Nephron (organoid): Measurements from ENCODE around the gene UAP1.

Source experiments
- H3K27ac Mint-ChIP-seq, 3 experiments: 2 replicates each; pipeline ENCODE4 v1.8.0; 2020; ENCODE audit warnings: mixed read lengths in 3 of 3, mild to moderate bottlenecking in 2 of 3, moderate library complexity in 1 of 3
- H3K27me3 Mint-ChIP-seq: 2 replicates; pipeline ENCODE4 v1.8.0; 2021; ENCODE audit warnings: low read depth, mild to moderate bottlenecking, moderate library complexity, mixed read lengths
- H3K36me3 Mint-ChIP-seq: 2 replicates; pipeline ENCODE4 v1.8.0; 2020; ENCODE audit warnings: low read depth, mixed read lengths
- H3K4me1 Mint-ChIP-seq: 2 replicates; pipeline ENCODE4 v1.8.0; 2020; ENCODE audit warnings: mixed read lengths
- H3K4me3 Mint-ChIP-seq, 3 experiments: 2 replicates each; pipeline ENCODE4 v1.8.0; 2020; ENCODE audit warnings: mild to moderate bottlenecking in 3 of 3, mixed read lengths in 3 of 3, moderate library complexity in 2 of 3
- H3K9me3 Mint-ChIP-seq: 2 replicates; pipeline ENCODE4 v1.8.0; 2020; ENCODE audit warnings: mixed read lengths
- TF ChIP-seq, protein P1 (sequence below), 3 experiments: fragments of 200-600 bp; sonication (generic); IDR thresholded peaks; one replicate each; pipeline ENCODE4 v1.5.0; 2021; ENCODE audit warnings: antibody characterized with exemption in 3 of 3; ENCODE audit not compliant: unreplicated experiment in 3 of 3

Gene UAP1

DNA sequence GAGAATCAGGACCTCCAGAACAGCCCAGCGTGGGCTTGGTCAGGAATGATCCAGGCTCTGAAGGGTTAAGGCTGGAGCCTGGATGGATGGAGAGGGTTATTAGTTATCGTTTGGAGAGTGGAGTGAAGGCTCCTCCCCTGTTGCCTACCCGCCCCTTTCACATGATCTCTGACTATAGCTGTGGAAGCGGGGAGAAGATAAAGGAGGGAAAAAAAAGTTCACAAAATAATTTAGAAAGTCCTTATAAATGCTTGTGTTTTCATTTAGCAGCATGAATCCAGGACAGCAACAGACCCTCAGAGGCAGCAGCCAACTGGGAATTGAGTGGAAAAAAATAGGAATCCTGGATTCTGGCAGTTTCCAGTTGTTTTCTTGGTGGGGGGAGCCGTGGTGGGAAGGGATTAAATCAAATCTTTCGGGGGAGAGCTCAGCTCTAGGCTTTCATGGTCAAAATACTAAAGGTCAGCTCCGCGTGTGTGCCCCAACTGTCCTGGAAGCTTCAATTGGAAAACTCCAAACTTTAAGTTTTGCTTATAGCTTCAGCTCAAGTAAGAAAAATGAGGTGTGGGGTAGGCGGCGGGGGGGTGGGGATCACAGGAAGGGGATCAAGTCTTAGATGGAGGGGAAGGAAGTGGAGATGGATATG, 70.1 kb downstream of the UAP1 start:
- Mint-ChIP-seq H3K4me1 (peaks cover 73% of the 10 kb centered on the region), H3K4me3 (peak overlapping the region; percentile 86 to 92 (median 91)), H3K27me3 (no peaks in the 10 kb centered on the region), H3K27ac (peak overlapping the region; percentile 96 to 97 (median 97)), H3K36me3 (no peaks in the 10 kb centered on the region), H3K9me3 (no peaks in the 10 kb centered on the region)
- TF ChIP-seq, protein P1, sequence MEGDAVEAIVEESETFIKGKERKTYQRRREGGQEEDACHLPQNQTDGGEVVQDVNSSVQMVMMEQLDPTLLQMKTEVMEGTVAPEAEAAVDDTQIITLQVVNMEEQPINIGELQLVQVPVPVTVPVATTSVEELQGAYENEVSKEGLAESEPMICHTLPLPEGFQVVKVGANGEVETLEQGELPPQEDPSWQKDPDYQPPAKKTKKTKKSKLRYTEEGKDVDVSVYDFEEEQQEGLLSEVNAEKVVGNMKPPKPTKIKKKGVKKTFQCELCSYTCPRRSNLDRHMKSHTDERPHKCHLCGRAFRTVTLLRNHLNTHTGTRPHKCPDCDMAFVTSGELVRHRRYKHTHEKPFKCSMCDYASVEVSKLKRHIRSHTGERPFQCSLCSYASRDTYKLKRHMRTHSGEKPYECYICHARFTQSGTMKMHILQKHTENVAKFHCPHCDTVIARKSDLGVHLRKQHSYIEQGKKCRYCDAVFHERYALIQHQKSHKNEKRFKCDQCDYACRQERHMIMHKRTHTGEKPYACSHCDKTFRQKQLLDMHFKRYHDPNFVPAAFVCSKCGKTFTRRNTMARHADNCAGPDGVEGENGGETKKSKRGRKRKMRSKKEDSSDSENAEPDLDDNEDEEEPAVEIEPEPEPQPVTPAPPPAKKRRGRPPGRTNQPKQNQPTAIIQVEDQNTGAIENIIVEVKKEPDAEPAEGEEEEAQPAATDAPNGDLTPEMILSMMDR (IDR thresholded peaks at IDR 0.05; ENCODE audit: unreplicated experiment in 3 of 3): no peak

DNA sequence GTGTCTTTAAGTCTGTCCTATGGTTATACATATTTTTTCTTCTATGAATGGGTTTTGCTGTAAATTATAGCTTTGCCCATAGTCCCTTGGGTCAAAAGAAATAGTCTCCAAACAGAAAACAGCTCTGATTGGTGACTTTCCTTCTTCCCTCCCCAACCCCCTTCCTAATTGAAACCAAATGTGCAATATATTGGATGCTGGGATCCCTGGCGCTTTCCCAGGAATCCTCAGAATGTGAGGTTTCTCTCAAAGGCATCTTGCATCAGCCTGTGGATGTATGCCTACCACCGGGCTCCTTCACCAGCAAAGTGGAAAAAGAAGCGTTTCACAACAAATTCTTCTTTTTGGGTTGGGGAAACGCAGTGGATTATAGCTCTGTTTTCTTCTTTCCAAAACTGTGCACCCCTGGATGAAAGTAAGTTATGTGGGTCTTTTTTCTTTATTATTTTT, 70.7 kb downstream of the UAP1 start, which contains the start of gene DDR2:
DDR2 (plus strand) TSS at position 248 of the 450 bp plus-strand sequence. CDS start 86,600 bp downstream, outside the sequence.
- H3K27me3 Mint-ChIP-seq: no peaks in the 10 kb centered on the region
- H3K4me3 Mint-ChIP-seq: peak within 1 kb of the TSS; percentile 86 to 92 (median 91)
- H3K9me3 Mint-ChIP-seq: no peaks in the 10 kb centered on the region
- H3K27ac Mint-ChIP-seq: peak within 1 kb of the TSS; percentile 96 to 97 (median 97)
- H3K4me1 Mint-ChIP-seq: peaks cover 70% of the 10 kb centered on the region
- TF ChIP-seq, protein P1 (IDR thresholded peaks at IDR 0.05; ENCODE audit: unreplicated experiment in 3 of 3): no peak
- no peaks in the 10 kb centered on the region for H3K36me3 Mint-ChIP-seq

GRCh38 chr1:162632698-162633080, 71.2 kb downstream of the UAP1 start:
- Mint-ChIP-seq H3K4me1 (peaks cover 65% of the 10 kb centered on the region), H3K27me3 (no peaks in the 10 kb centered on the region), H3K9me3 (no peaks in the 10 kb centered on the region), H3K4me3 (peak overlapping the region; percentile 86 to 92 (median 91)), H3K27ac (peak overlapping the region; percentile 96 to 97 (median 97)), H3K36me3 (no peaks in the 10 kb centered on the region)
- TF ChIP-seq, protein P1 (IDR thresholded peaks at IDR 0.05; ENCODE audit: unreplicated experiment in 3 of 3): no peak

DNA sequence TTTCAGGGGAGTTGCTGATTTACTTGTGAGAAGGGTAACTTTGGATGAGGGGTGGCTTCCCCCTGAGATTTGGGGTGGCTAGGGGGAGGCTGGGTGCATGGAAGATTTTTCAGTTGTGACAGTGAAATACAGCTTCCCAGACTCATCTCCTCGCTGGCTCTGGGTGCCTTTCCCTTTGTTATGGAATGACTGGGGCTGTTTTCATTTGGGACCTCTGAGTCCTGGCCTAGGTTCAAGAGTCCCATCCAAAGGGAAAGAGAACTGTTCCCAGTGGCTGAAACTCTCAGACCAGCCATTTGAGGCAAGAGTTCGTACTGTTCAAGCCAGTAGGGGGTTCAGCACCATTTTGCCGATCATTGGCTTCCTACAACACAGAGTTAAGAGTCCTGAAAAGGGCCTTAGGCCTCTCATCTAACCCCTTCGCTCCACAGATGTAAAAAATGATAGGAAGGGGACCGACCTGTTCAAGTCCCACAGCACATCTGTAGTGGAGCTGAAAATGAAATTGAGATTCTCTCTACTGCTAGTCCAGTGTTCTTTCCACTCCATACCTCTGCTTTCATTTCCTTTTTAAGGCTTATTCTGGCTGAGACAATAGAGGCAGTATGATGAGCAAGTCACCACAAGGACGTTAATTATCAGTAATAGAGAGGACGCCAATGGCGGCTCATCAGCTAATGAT, 71.7 kb downstream of the UAP1 start:
- H3K4me1 Mint-ChIP-seq: peaks cover 63% of the 10 kb centered on the region
- TF ChIP-seq, protein P1 (IDR thresholded peaks at IDR 0.05; ENCODE audit: unreplicated experiment in 3 of 3): peak in 1 of 3 experiments; percentile 16
- H3K27me3 Mint-ChIP-seq: no peaks in the 10 kb centered on the region
- no peaks in the 10 kb centered on the region for H3K36me3 Mint-ChIP-seq
- peak overlapping the region; percentile 86 to 92 (median 91) for H3K4me3 Mint-ChIP-seq
- no peaks in the 10 kb centered on the region for H3K9me3 Mint-ChIP-seq
- H3K27ac Mint-ChIP-seq: peak overlapping the region; percentile 96 to 97 (median 97)

DNA sequence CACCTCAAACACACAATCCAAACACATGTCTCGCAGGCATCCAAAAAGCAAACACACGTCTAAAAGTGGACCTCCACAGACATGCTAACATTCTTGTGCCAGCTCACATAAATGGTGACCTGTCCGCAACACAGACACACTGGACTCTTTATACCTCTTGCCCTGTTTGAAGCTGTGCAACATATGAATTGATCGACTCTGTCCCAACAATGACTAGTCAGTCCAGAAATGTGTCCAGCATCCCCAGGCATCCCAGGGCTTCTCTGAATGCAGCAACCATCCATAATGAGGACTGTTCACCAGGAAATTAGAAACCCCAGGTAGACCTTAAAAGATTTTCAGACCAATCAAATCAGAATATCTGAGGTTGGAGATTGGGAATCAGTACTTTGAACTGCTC, 73.9 kb downstream of the UAP1 start:
- H3K4me3 Mint-ChIP-seq: peak overlapping the region; percentile 86 to 92 (median 91)
- peaks cover 47% of the 10 kb centered on the region for H3K4me1 Mint-ChIP-seq
- H3K36me3 Mint-ChIP-seq: peaks cover 7% of the 10 kb centered on the region
- peak overlapping the region; percentile 96 to 97 (median 97) for H3K27ac Mint-ChIP-seq
- TF ChIP-seq, protein P1 (IDR thresholded peaks at IDR 0.05; ENCODE audit: unreplicated experiment in 3 of 3): no peak
- no peaks in the 10 kb centered on the region for H3K9me3 Mint-ChIP-seq
- no peaks in the 10 kb centered on the region for H3K27me3 Mint-ChIP-seq
